Neural cell (in vitro differentiated cells): ENCODE data around the gene TLL2. TPM values are rescaled to one million over a fixed set of nuclear protein-coding genes. Genes with fewer than 3 reads are reported as not detected.

Source experiments
- H2AFZ ChIP-seq: fragments of 200-600, 300-800 bp; sonication (generic), shearing (Covaris generic); 2 replicates; pipeline ENCODE4 v1.6.0; 2014; ENCODE audit warnings: low read depth, mild to moderate bottlenecking, antibody characterized with exemption, low read length, moderate library complexity
- H3F3A ChIP-seq: fragments of 200-600 bp; shearing (Covaris generic); 2 replicates; pipeline ENCODE4 v1.6.1; 2016; ENCODE audit warnings: mild to moderate bottlenecking, moderate library complexity, mixed read lengths, antibody characterized with exemption, low read length; ENCODE audit not compliant: insufficient read depth, poor library complexity, severe bottlenecking
- H3K27ac ChIP-seq: fragments of 200-600, 300-800 bp; sonication (generic), shearing (Covaris generic); 2 replicates; pipeline ENCODE4 v1.5.1; 2014; ENCODE audit warnings: mild to moderate bottlenecking, low read length, moderate library complexity
- H3K27me3 ChIP-seq: fragments of 300-800, 200-600 bp; sonication (generic), shearing (Covaris generic); 2 replicates; pipeline ENCODE4 v1.6.0; 2014; ENCODE audit warnings: mild to moderate bottlenecking, low read depth, low read length, moderate library complexity; ENCODE audit not compliant: insufficient read depth
- H3K36me3 ChIP-seq: fragments of 300-800, 200-600 bp; sonication (generic), shearing (Covaris generic); 2 replicates; pipeline ENCODE4 v1.5.1; 2014; ENCODE audit warnings: mild to moderate bottlenecking, antibody characterized with exemption, low read length, moderate library complexity; ENCODE audit not compliant: insufficient read depth
- H3K4me2 ChIP-seq: fragments of 300-800, 200-600 bp; sonication (generic), shearing (Covaris generic); 2 replicates; pipeline ENCODE4 v1.6.0; 2014; ENCODE audit warnings: mild to moderate bottlenecking, low read length
- H3K4me3 ChIP-seq: fragments of 300-800, 200-600 bp; sonication (generic), shearing (Covaris generic); 2 replicates; pipeline ENCODE4 v1.5.1; 2014; ENCODE audit warnings: mild to moderate bottlenecking, low read length, moderate library complexity
- H3K79me2 ChIP-seq: fragments of 200-600 bp; shearing (Covaris generic); replicated peaks from 2 replicates; pipeline ENCODE4 v1.6.0; 2014; ENCODE audit warnings: mild to moderate bottlenecking, low read length, moderate library complexity; ENCODE audit not compliant: insufficient read depth
- H3K9ac ChIP-seq: fragments of 300-800, 200-600 bp; sonication (generic), shearing (Covaris generic); 2 replicates; pipeline ENCODE4 v1.6.1; 2016; ENCODE audit warnings: mild to moderate bottlenecking, low read length, mixed read lengths
- H3K9me2 ChIP-seq: fragments of 200-600 bp; shearing (Covaris generic); 2 replicates; pipeline ENCODE4 v1.6.1; 2016; ENCODE audit warnings: mild to moderate bottlenecking, low read length, mixed read lengths; ENCODE audit not compliant: insufficient read depth
- H3K9me3 ChIP-seq: fragments of 200-600, 300-800 bp; sonication (generic), shearing (Covaris generic); 2 replicates; pipeline ENCODE4 v1.6.1; 2016; ENCODE audit warnings: mild to moderate bottlenecking, mixed run types, low read length, moderate library complexity, mixed read lengths
- H4K20me1 ChIP-seq: fragments of 200-600 bp; shearing (Covaris generic); 2 replicates; pipeline ENCODE4 v1.6.1; 2016; ENCODE audit warnings: mild to moderate bottlenecking, mixed run types; ENCODE audit not compliant: insufficient read depth
- CTCF ChIP-seq: fragments of 450-650 bp; IDR thresholded peaks from 2 replicates; pipeline ENCODE4 v1.5.1; 2014; ENCODE audit warnings: antibody characterized with exemption, mild to moderate bottlenecking, moderate library complexity; ENCODE audit not compliant: poor library complexity, severe bottlenecking
- EP300 ChIP-seq: fragments of 450-650 bp; conservative IDR thresholded peaks from 2 replicates; pipeline ENCODE4 v1.6.1; 2014; ENCODE audit warnings: antibody characterized with exemption, mild to moderate bottlenecking, moderate library complexity; ENCODE audit not compliant: poor library complexity, severe bottlenecking
- EZH2 ChIP-seq: fragments of 200-600, 300-800 bp; shearing (Covaris generic), sonication (generic); IDR thresholded peaks from 2 replicates; pipeline ENCODE4 v1.6.1; 2014; ENCODE audit warnings: antibody characterized with exemption, low read length, borderline replicate concordance, mild to moderate bottlenecking; ENCODE audit not compliant: insufficient read depth, poor library complexity, severe bottlenecking
- MXI1 ChIP-seq: fragments of 450-650 bp; conservative IDR thresholded peaks from 2 replicates; pipeline ENCODE4 v1.6.1; 2014; ENCODE audit warnings: antibody characterized with exemption, mild to moderate bottlenecking; ENCODE audit not compliant: poor library complexity, severe bottlenecking
- POLR2AphosphoS5 ChIP-seq: IDR thresholded peaks from 2 replicates; pipeline ENCODE4 v1.6.1; 2012
- RAD21 ChIP-seq: fragments of 450-650 bp; conservative IDR thresholded peaks from 2 replicates; pipeline ENCODE4 v1.6.1; 2014; ENCODE audit warnings: antibody characterized with exemption, mild to moderate bottlenecking, moderate library complexity
- REST ChIP-seq: IDR thresholded peaks from 2 replicates; pipeline ENCODE4 v1.6.1; 2012; ENCODE audit warnings: borderline replicate concordance
- SMC3 ChIP-seq: fragments of 450-650 bp; conservative IDR thresholded peaks from 2 replicates; pipeline ENCODE4 v1.6.1; 2014; ENCODE audit warnings: antibody characterized with exemption, mild to moderate bottlenecking, moderate library complexity; ENCODE audit not compliant: poor library complexity
- TAF1 ChIP-seq: IDR thresholded peaks from 2 replicates; pipeline ENCODE4 v1.6.1; 2012; ENCODE audit warnings: low read depth
- polyA plus RNA-seq: library from polyadenylated mRNA; depleted of rRNA; stranded (reverse); fragments of >200 nt; gene quantifications from 2 replicates; pipeline ENCODE4 v1.2.3, GENCODE V29; 2014

Gene TLL2
- polyA plus RNA-seq, 1 donor from 2014 or later: 0.11 TPM

DNA sequence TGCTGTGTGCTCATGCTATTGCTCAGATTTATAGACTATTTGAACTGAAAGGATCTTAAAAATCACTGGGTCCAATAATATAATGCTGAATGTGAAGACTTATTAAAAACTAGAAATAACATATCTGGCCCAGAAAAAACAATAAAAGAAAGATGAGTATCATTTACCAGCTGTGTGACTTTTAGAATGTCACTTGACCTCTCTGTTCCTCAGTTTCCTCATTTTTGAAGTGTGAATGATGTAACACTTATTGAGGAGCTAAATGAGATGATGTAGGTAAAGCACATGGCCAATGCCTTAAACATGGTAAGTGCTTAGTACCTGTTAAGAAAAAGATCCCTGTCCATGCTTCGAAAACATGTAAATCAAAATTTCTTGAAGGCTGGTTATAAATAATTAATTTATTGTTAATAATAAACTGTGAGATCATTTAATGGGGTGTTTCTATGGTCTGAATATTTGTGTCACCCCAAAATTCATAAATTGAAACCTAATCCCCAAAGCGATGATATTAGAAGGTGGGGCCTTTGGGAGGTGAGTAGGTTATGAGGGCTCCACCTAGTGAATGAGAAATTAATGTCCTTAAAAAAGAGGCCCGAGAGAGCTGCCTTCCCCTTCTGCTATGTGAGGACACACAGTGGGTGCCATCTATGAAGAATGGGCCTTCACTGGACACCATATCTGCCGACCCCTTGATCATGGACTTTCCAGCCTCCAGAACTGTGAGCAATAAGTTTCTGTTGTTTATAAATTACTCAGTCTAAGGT, 196.5 kb downstream of the TLL2 start:
- H3K9ac ChIP-seq: no peak overlapping the region
- no peaks in the 10 kb centered on the region for H3K36me3 ChIP-seq
- TF ChIP-seq REST (no peak), EP300 (no peak), POLR2AphosphoS5 (no peak), SMC3 (no peak), TAF1 (no peak), RAD21 (no peak), CTCF (no peak), EZH2 (no peak), MXI1 (no peak)
- H3K4me3 ChIP-seq: no peak overlapping the region
- no peaks in the 10 kb centered on the region for H3K79me2 ChIP-seq
- H4K20me1 ChIP-seq: no peaks in the 10 kb centered on the region
- no peak overlapping the region for H3K4me2 ChIP-seq
- H3K9me3 ChIP-seq: no peaks in the 10 kb centered on the region
- H3K9me2 ChIP-seq: no peaks in the 10 kb centered on the region
- no peaks in the 10 kb centered on the region for H3F3A ChIP-seq
- H3K27ac ChIP-seq: no peak overlapping the region
- H3K27me3 ChIP-seq: no peaks in the 10 kb centered on the region
- no peak overlapping the region for H2AFZ ChIP-seq

Other genes with a start within 250 kb of the TLL2 start
- not detected in 2 replicates for gene BLNK, start 242.4 kb downstream of the TLL2 start, polyA plus RNA-seq
- not detected in 2 replicates for gene DNTT, start 209.5 kb downstream of the TLL2 start, polyA plus RNA-seq
- gene OPALIN, start 154.9 kb downstream of the TLL2 start, polyA plus RNA-seq: not detected in 2 replicates
- 66.4 and 73.3 TPM in 2 replicates for gene TM9SF3, start 73.1 kb upstream of the TLL2 start, polyA plus RNA-seq
- gene PIK3AP1, start 206.6 kb upstream of the TLL2 start, polyA plus RNA-seq: 0.05 TPM in 1 of 2 replicates, not detected in the other